Measurements from ENCODE around the gene LEO1. TPM values are rescaled to one million over a fixed set of nuclear protein-coding genes. Genes with fewer than 3 reads are reported as not detected.

Gene LEO1
- total RNA-seq, 2 donors from 2014 or later: 23.7 to 25.3 TPM

Other genes starting within 250 kb of the LEO1 start
- 1 to 10 TPM; 6.6 to 7.3 TPM for gene LYSMD2, start 234.1 kb downstream of the LEO1 start, total RNA-seq
- gene TMOD2, start 220.2 kb downstream of the LEO1 start, total RNA-seq: 1 to 10 TPM; 3.0 to 7.5 TPM
- gene TMOD3, start 142.1 kb downstream of the LEO1 start, total RNA-seq: 10 to 100 TPM; 63.5 to 72.2 TPM
- gene MAPK6, start 47.4 kb upstream of the LEO1 start, total RNA-seq: 10 to 100 TPM; 68.8 to 75.5 TPM
- gene BCL2L10, start 141.0 kb upstream of the LEO1 start, total RNA-seq: 1 to 10 TPM in 1 of 2 donors, under 1 TPM in 1; 0.55 to 1.3 TPM
- gene GNB5, start 219.6 kb upstream of the LEO1 start, total RNA-seq: 1 to 10 TPM; 5.4 to 9.2 TPM